ENCODE data around the gene ZNF726.
"Not testable (repeated sequence)": the region's sequence is repeated elsewhere in the genome, so short reads cannot be mapped to it uniquely, and the experiment has no call there.

Gene ZNF726

DNA sequence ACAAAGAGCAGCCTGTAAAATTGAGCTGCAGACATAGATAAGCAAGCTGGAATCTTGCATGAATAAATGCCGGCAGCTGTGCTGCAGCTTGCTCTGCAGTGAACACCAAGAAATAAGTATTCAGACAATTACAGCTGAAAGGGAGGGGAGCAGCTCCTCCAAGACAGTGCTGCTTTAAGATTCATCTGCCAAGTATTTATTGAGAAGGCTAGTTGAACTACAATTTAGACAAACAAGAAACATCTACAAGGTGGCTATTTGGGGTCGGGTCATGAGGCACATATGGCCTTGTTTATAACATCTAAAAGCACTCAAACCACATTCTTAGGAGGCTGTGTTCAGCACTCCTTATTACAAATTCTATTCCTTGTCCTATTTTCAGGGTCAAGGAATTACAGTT, 34.9 kb downstream of the ZNF726 start:
- DNase-seq, result no peak

- DNase-seq, result no peak
These were observed 41.4 kb downstream of the ZNF726 start for GRCh38 chr19:23956051-23956450.

GRCh38 chr19:23957660-23958281, 43.1 kb downstream of the ZNF726 start:
- no peak for DNase-seq

DNA sequence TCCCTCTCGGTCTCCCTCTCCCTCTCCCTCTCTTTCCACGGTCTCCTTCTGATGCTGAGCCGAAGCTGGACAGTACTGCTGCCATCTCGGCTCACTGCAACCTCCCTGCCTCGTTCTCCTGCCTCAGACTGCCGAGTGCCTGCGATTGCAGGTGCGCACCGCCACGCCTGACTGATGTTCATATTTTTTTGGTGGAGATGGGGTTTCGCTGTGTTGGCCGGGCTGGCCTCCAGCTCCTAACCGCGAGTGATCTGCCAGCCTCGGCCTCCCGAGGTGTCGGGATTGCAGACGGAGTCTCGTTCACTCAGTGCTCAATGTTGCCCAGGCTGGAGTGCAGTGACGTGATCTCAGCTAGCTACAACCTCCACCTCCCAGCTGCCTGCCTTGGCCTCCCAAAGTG, 48.7 kb downstream of the ZNF726 start:
- DNase-seq, result not testable (repeated sequence)

GRCh38 chr19:23963881-23964280, 49.2 kb downstream of the ZNF726 start:
- DNase-seq, result not testable (repeated sequence)

GRCh38 chr19:23964334-23964733, 49.6 kb downstream of the ZNF726 start:
- DNase-seq, result not testable (repeated sequence)

- no peak for DNase-seq
These were observed 54.9 kb downstream of the ZNF726 start for GRCh38 chr19:23969630-23970029.

DNA sequence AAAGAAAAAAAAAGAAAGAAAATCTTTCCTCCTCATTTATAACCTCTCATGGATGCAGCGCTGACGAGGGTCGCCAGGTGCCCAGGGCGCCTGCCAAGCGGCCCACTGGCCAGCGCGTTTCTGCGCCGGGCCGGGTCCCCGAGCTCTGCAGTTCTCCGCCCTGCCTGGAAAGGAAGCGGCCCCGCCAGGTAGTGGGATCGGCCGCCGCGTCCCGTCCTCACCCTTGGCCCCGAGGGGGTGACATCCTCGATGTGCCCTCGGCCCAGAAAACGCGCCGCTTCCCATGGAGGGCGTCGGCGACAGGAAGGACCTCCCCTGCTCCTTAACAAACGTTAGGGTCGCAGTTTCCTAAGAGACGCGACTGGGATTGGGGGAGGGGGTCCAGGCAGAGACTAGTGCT, 56.9 kb downstream of the ZNF726 start:
- no peak for DNase-seq

DNA sequence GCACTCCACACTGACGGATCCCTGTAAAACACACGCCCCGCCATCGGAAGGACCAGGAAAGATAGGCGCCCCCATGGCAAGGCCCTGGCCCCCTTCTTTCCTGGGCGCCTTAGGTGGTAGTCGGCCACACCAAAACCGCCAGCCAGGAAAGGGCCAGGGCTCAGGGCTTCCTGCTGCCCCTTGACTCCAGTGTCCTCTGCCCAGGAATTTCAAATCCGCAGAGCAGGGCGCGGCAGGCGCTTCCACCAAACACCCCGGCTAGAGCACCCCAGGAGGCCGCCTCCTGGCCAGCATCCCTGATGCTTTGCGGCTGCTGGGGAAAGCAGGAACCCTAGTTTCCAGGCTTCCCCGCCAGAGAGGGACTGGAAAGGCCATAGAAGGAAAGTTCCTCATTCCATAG, 57.5 kb downstream of the ZNF726 start:
- no peak for DNase-seq

GRCh38 chr19:23974941-23975340, 60.3 kb downstream of the ZNF726 start:
- no peak for DNase-seq

DNA sequence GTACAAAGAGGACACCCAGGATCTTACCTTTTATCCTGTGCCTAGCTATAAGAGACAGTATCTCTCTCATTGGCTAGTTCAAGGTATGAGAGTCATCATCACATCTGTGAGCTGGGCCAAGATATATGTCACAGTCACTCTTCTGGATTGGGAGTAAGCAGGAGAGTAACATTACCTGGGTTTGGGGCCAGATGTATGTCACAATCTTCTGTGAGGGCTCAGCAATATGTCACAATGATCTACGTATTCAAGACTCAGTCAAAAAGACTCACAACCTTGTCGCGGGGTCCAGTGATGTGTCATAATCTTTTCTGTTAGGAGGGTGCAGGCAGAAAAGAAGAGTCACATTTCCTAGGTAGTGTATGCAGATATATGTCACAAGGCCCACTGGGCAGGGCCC, 61.9 kb downstream of the ZNF726 start:
- DNase-seq, result not testable (repeated sequence)

DNA sequence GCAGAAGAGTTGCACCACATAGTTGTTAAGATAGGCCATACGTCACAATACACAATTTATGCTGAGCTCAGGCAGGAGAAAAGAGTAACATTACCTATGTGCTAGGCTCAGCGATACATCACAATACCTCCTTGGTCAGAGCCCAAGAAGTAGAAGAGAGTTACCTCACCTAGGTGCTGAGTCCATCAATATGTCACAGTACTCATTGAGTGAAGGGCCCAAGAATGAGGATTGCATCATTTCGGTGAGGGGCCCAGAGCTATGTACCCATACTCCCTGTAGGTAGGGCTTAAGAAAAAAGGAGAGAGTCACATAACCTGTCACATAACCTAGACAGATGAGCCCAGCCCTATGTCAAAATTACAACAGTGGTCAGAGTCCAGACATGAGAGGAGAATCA, 62.6 kb downstream of the ZNF726 start:
- not testable (repeated sequence) for DNase-seq

GRCh38 chr19:23978068-23978467, 63.4 kb downstream of the ZNF726 start:
- DNase-seq, result no peak

DNA sequence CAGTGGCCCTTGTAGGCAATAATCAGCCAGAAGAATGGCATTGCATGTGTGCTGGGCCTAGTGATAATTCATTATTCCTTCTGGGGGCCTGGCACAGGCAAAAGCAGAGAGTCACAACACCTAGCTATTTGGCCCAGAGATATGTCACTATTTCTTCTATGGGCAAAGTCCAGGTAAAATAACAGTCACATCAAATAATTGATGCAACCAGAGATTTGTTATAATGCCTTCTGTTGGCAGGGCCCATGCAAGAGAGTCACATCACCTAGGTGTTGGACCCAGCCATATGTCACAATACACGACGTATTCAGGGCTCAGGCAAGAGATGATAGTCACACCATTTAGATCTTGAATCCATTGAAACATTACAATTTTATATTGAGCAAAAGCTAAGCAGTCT, 66.1 kb downstream of the ZNF726 start:
- DNase-seq, result no peak

DNA sequence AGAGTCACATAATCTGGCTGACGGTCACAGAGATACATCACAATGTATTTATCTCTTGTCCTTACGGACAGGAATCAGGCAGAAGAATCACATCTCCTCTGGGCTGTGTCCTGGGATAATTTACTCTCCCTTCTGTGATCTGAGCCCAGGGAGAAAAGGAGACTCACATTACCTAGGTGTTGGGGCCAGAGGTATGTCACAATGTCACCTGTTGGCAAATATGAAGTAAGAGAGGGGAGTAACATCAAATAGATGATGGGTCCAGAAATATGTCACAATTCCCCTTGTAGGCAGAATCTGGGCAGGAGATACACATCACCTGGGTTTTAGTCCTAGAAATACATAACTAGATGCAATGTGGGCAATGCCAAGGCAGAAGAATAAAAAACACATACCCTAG, 67.2 kb downstream of the ZNF726 start:
- no peak for DNase-seq

- no peak for DNase-seq
These were observed 68.7 kb downstream of the ZNF726 start for GRCh38 chr19:23983406-23983805.
